Loucy (cell line): ENCODE data around the gene NOS3.

Experiments used
- H2AFZ ChIP-seq: fragments of 200-600 bp; sonication (generic); 2 replicates; pipeline ENCODE4 v1.6.0; 2016; ENCODE audit warnings: antibody characterized with exemption, mild to moderate bottlenecking, low read length, moderate library complexity
- H3F3A ChIP-seq: fragments of 200-600 bp; 2 replicates; pipeline ENCODE4 v1.6.0; 2016; ENCODE audit warnings: antibody characterized with exemption, low read depth, mild to moderate bottlenecking
- H3K27me3 ChIP-seq: fragments of 200-600 bp; sonication (generic); 2 replicates; pipeline ENCODE4 v1.6.1; 2014; ENCODE audit warnings: low read length, mild to moderate bottlenecking; ENCODE audit not compliant: insufficient read depth, poor library complexity, severe bottlenecking
- H3K36me3 ChIP-seq: fragments of 200-600 bp; sonication (generic); 2 replicates; pipeline ENCODE4 v1.6.1; 2016; ENCODE audit warnings: low read length; ENCODE audit not compliant: insufficient read depth
- H3K4me1 ChIP-seq: fragments of 200-600 bp; sonication (generic); 2 replicates; pipeline ENCODE4 v1.5.1; 2014; ENCODE audit warnings: low read length, mild to moderate bottlenecking; ENCODE audit not compliant: insufficient read depth, poor library complexity, severe bottlenecking
- H3K4me2 ChIP-seq: fragments of 200-600 bp; sonication (generic); 2 replicates; pipeline ENCODE4 v1.6.0; 2014; ENCODE audit warnings: antibody characterized with exemption, low read length, low read depth, mild to moderate bottlenecking; ENCODE audit not compliant: poor library complexity, severe bottlenecking
- H3K4me3 ChIP-seq: fragments of 200-600 bp; sonication (generic); 2 replicates; pipeline ENCODE4 v1.5.1; 2014; ENCODE audit warnings: low read length, mild to moderate bottlenecking, mixed read lengths; ENCODE audit not compliant: poor library complexity, severe bottlenecking
- H3K79me2 ChIP-seq: fragments of 200-600 bp; sonication (generic); 2 replicates; pipeline ENCODE4 v1.6.1; 2014; ENCODE audit warnings: low read length; ENCODE audit not compliant: insufficient read depth
- H3K9ac ChIP-seq: fragments of 200-600 bp; sonication (generic); 2 replicates; pipeline ENCODE4 v1.6.0; 2014; ENCODE audit warnings: mild to moderate bottlenecking, low read depth, low read length, moderate library complexity; ENCODE audit not compliant: poor library complexity, severe bottlenecking
- H3K9me2 ChIP-seq: fragments of 200-600 bp; sonication (generic); replicated peaks from 2 replicates; pipeline ENCODE4 v1.6.1; 2016; ENCODE audit warnings: low read depth, low read length, mixed read lengths
- H3K9me3 ChIP-seq: fragments of 200-600 bp; sonication (generic); 2 replicates; pipeline ENCODE4 v1.6.1; 2014; ENCODE audit warnings: mild to moderate bottlenecking, antibody characterized with exemption, low read length, low read depth; ENCODE audit not compliant: insufficient read depth
- H4K20me1 ChIP-seq: fragments of 200-600 bp; sonication (generic); 2 replicates; pipeline ENCODE4 v1.6.0; 2014; ENCODE audit warnings: antibody characterized with exemption, low read length, mild to moderate bottlenecking; ENCODE audit not compliant: insufficient read depth, poor library complexity, severe bottlenecking
- EZH2phosphoT487 ChIP-seq: fragments of 200-600 bp; IDR thresholded peaks from 2 replicates; pipeline ENCODE4 v1.6.1; 2018; ENCODE audit warnings: antibody characterized with exemption, mild to moderate bottlenecking, moderate library complexity, borderline replicate concordance
- TF ChIP-seq, protein P1 (sequence below): fragments of 200-600 bp; sonication (generic); conservative IDR thresholded peaks from 2 replicates; pipeline ENCODE4 v1.5.1; 2014; ENCODE audit warnings: mild to moderate bottlenecking, antibody characterized with exemption, low read length

NOS3 gene

DNA sequence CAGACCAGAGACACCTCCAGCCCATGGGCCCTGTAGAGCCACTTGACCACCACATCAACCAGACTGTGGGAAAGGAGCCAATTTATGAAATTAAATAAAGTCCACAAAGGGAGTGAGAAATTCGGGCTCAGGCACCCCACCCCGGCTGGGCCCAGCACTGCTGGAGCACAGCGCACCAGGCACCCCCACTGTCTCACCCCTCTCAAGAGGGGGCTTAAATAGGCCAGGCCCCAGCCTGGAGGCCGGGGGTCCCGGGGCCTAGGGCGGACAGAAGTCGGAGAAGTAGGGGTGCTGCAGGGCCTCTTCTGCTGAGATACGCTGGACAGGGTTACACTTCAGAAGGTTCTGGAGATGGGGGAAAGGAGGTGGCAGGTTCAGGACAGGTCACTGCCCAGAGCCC is 62.9 kb downstream of the NOS3 start:
- H3F3A ChIP-seq, result no peaks in the 10 kb centered on the region
- H3K4me1 ChIP-seq, result peaks cover 27% of the 10 kb centered on the region
- H4K20me1 ChIP-seq, result no peaks in the 10 kb centered on the region
- TF ChIP-seq, protein P1, sequence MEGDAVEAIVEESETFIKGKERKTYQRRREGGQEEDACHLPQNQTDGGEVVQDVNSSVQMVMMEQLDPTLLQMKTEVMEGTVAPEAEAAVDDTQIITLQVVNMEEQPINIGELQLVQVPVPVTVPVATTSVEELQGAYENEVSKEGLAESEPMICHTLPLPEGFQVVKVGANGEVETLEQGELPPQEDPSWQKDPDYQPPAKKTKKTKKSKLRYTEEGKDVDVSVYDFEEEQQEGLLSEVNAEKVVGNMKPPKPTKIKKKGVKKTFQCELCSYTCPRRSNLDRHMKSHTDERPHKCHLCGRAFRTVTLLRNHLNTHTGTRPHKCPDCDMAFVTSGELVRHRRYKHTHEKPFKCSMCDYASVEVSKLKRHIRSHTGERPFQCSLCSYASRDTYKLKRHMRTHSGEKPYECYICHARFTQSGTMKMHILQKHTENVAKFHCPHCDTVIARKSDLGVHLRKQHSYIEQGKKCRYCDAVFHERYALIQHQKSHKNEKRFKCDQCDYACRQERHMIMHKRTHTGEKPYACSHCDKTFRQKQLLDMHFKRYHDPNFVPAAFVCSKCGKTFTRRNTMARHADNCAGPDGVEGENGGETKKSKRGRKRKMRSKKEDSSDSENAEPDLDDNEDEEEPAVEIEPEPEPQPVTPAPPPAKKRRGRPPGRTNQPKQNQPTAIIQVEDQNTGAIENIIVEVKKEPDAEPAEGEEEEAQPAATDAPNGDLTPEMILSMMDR, result no peak
- no peak for TF ChIP-seq EZH2phosphoT487
- H3K9ac ChIP-seq, result peak overlapping the region; percentile 73
- H3K27me3 ChIP-seq, result no peaks in the 10 kb centered on the region
- no peaks in the 10 kb centered on the region for H3K36me3 ChIP-seq
- H3K9me3 ChIP-seq, result no peaks in the 10 kb centered on the region
- no peaks in the 10 kb centered on the region for H3K9me2 ChIP-seq
- H2AFZ ChIP-seq, result no peak overlapping the region
- H3K79me2 ChIP-seq, result peaks cover 11% of the 10 kb centered on the region; the same call in 1 of the 2 replicates
- H3K4me2 ChIP-seq, result peak overlapping the region; percentile 77
- H3K4me3 ChIP-seq, result no peak overlapping the region

DNA sequence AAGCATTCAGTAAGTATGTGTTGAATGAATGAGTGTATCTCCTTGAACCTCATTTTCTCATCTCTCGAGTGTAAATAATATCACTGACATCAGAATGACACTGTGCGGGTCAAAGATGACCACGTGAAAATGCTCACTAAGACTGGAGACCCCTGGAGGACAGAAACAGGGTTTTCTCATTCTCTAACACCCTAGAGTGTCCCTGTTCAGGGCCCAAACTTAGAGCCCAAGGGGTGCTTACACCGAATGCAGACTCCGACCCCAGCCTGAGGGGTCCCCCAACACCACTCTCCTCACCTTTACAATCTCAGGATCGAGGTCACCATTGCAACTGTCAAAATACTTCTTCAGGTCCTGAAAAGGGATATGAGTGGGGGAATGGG is 65.5 kb downstream of the NOS3 start:
- Histone ChIP-seq H3K9me3 (no peaks in the 10 kb centered on the region), H3K27me3 (no peaks in the 10 kb centered on the region), H3K79me2 (peaks cover 26% of the 10 kb centered on the region), H4K20me1 (peaks cover 14% of the 10 kb centered on the region), H3K9me2 (no peaks in the 10 kb centered on the region), H3K4me2 (peak overlapping the region; percentile 93), H3K4me1 (peaks cover 38% of the 10 kb centered on the region), H2AFZ (no peak overlapping the region), H3K4me3 (no peak overlapping the region), H3F3A (no peaks in the 10 kb centered on the region), H3K9ac (peak overlapping the region; percentile 78), H3K36me3 (no peaks in the 10 kb centered on the region)
- TF ChIP-seq, protein P1, result peak; percentile 22; the same call in 1 of the 2 replicates
- TF ChIP-seq EZH2phosphoT487, result no peak

DNA sequence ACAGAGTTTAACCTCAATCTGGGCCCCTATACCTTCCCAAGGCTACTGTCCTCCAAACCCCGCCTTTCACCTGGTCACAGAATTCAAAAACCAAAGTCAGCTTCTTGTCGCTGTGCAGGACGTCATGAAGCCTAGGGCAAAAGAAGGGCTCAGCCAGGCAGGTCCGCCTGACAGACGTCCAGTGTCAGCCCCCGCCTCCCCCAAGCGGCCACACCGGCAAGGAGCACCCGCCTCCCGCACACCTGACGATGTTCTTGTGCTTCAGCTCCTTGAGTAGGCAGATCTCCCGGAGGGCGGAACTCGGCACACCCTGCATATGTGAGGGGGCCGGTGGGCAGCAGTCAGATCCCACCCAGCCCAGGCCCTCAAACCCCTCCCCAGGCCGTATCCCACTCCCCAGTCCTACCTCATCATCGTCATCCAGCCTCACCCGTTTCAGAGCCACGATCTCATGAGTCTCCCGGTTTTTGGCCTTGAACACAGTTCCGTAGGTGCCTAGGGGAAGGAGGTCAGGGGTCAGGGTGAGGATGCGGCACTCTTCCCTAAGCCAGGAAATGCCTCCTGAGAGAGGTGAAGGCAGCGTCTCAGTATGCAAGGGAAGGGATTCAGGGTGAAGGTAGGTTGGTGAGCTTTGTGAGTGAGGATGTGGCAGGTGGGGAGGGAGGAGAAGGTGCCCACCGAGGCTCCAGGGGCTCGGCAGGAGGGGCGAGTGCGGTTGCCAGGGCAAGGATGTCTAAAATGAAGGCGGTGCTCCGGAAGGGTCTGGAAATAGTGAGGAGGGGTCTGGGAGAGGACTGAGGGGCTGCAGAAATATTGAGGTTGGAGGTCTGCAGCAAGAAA is 66.1 kb downstream of the NOS3 start:
- H3K27me3 ChIP-seq, result no peaks in the 10 kb centered on the region
- peak overlapping the region; percentile 93 for H3K4me3 ChIP-seq
- peak overlapping the region; percentile 78 for H3K9ac ChIP-seq
- no peaks in the 10 kb centered on the region for H3F3A ChIP-seq
- H3K36me3 ChIP-seq, result no peaks in the 10 kb centered on the region
- peak overlapping the region; percentile 83; the same call in 1 of the 2 replicates for H2AFZ ChIP-seq
- peaks cover 44% of the 10 kb centered on the region for H3K4me1 ChIP-seq
- no peaks in the 10 kb centered on the region for H3K9me3 ChIP-seq
- H4K20me1 ChIP-seq, result peaks cover 20% of the 10 kb centered on the region
- no peak for TF ChIP-seq EZH2phosphoT487
- TF ChIP-seq, protein P1, result no peak
- peak overlapping the region; percentile 93 for H3K4me2 ChIP-seq
- H3K79me2 ChIP-seq, result peaks cover 32% of the 10 kb centered on the region
- H3K9me2 ChIP-seq, result no peaks in the 10 kb centered on the region
